GM12873 (cell line): ENCODE measurements around the gene AFMID.

Experiments
- TF ChIP-seq, protein P1 (sequence below): IDR thresholded peaks from 2 replicates; pipeline ENCODE4 v1.5.1; 2012; ENCODE audit warnings: low read depth, mild to moderate bottlenecking, moderate library complexity, low read length, control low read depth; ENCODE audit not compliant: insufficient read depth; ENCODE audit errors: missing control alignments

AFMID gene

DNA sequence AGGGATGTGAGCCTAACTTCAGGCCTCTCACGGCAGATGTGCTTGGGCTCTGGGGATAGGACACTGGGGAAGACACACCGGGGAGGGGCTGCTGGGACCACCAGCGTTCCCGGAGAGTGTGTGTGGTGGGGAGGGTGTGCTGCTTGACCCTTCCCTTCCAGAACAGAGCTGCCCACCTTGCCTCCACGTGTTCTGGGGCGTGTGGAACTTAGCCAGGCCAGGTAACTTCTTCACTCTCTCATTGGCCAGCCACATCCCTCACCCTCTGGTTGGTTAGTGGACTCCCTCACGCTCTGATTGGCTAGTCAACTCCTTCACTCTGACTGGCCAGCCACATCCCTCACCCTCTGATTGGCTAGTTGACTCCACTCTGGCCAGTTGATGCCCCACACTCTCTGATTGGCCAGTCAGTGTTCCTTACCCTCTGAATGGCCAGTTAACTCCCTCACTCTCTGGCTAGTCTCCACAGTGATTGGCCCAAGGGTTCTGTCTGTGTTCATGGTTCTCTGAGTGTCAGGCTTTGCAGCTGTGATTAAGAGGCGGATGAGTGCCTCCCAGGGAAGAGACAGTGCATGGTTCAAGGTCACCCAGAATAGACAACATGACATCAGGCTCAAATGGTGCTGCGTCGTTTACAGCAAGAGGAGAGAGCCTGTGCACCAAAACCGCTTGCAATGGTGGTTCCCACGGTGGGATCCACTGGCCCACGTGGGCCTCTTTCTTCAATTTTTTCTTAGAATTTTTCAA lies 54.3 kb downstream of the AFMID start:
- TF ChIP-seq, protein P1, sequence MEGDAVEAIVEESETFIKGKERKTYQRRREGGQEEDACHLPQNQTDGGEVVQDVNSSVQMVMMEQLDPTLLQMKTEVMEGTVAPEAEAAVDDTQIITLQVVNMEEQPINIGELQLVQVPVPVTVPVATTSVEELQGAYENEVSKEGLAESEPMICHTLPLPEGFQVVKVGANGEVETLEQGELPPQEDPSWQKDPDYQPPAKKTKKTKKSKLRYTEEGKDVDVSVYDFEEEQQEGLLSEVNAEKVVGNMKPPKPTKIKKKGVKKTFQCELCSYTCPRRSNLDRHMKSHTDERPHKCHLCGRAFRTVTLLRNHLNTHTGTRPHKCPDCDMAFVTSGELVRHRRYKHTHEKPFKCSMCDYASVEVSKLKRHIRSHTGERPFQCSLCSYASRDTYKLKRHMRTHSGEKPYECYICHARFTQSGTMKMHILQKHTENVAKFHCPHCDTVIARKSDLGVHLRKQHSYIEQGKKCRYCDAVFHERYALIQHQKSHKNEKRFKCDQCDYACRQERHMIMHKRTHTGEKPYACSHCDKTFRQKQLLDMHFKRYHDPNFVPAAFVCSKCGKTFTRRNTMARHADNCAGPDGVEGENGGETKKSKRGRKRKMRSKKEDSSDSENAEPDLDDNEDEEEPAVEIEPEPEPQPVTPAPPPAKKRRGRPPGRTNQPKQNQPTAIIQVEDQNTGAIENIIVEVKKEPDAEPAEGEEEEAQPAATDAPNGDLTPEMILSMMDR, result no peak

GRCh38 chr17:78242024-78242742 lies 55.0 kb downstream of the AFMID start:
- TF ChIP-seq, protein P1, result no peak

DNA sequence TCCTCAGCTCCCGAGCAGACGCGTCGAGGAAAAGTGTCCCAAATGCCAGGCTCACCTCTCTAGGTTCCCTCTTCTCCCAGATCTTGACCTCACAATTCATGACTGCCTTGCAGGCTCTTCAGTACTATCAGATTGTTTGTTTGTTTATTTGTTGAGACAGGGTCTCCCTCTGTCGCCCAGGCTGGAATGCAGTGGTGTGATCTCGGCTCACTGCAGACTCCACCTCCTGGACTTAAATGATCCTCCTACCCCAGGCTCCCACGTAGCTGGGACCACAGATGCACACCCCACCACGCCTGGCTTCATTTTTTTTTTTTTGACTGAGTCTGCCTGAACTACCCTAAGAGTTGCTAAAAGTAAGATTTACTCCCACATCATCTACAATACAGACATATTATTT lies 60.1 kb downstream of the AFMID start:
- TF ChIP-seq, protein P1, result no peak

GRCh38 chr17:78248051-78248914 lies 61.1 kb downstream of the AFMID start:
- TF ChIP-seq, protein P1, result no peak

DNA sequence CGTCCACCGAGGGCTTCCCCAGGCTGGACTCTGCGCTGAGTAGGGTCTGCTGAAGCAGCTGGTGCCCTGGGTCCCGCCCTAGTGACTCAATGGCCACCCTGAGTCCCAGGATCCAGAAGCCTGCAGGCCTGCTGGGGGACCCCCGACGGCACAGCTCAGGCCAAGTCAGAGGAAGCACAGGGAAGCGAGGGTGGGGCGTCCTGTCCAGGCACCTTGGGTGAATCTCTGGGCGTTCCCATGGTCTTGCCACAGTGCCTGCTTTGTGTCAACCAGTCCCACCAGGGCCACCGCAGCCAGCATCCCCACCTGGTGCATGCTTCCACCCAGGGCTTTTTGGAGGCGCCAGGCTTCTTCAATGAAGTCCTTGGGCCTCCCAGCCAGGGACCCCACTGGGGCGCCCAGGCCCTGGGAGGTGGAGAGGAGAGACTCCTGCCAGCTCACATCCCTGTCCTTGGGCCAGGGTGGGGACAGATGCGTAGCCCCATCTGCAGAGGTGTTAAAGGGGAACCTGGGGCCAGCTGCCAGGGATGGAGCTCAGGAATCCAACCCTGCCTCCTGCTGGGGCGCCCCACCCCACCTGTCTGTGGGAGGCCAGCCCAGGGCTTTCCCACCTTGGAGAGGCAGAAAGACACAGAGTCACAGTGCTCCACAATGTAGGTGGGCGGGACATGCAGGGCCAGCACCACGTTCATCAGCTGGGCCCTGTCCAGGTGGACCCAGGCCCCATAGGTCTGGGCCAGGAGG lies 62.1 kb downstream of the AFMID start:
- TF ChIP-seq, protein P1, result no peak

DNA sequence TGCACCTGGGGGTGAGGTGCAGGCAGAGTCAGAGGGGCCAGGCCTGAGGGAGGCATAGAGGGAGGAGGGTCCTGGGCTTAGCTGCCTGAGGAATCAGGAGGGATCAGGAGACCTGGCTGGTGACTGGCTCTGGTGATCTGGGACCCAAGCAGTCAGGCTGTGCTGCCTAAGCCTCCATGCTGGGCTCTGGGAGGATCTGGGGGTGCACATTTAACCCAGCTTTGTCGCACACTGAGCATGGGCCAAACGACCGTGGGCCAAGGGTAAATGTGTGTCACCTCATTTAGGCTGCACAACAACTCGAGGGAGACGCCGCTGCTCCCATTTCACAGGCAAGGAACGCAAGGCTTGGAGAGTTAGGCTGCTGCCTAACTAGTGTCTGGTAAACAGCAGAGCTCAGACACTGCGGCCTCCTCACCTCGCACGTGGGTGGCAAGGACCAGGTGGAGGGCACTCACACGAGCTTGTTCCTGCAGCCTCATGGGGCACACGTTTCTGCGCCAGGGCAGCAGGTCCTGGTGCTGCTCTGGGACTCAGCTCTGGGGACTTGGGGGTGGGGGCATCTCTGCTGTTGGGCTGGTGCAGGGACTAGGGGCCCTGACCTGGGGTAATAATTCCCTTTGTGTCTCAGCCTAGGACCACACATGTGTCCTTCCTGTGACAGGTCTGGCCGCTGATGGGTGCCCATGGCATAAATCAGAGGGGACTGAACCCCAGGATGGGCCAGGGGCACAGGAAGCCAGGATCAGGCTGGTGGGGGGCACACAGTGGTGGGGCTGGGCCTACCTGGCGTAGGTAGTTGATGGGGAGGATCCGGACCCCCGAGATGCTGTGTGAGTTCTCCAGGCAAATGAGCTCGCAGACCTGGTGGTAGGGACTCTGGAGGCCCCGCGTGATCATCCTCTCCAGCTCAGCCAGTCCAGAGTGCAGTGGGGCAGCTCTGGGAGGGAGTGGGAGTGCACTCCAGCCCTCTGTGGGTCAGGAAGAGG lies 63.0 kb downstream of the AFMID start:
- TF ChIP-seq, protein P1, result no peak
